Endothelial cell (in vitro differentiated cells): ENCODE results near the gene EIF6. TPM values are rescaled to one million over a fixed set of nuclear protein-coding genes. Genes with fewer than 3 reads are reported as not detected.

ENCODE experiments used
- DNase-seq: peaks from one replicate; pipeline ENCODE4 v3.0.0; 2021; ENCODE audit warnings: low spot score
- H3K27ac Mint-ChIP-seq: one replicate; pipeline ENCODE4 v1.8.0; 2021; ENCODE audit warnings: mixed read lengths, inconsistent platforms; ENCODE audit not compliant: unreplicated experiment
- H3K27me3 Mint-ChIP-seq: one replicate; pipeline ENCODE4 v1.8.0; 2021; ENCODE audit warnings: mild to moderate bottlenecking, moderate library complexity, mixed read lengths, inconsistent platforms; ENCODE audit not compliant: unreplicated experiment
- H3K36me3 Mint-ChIP-seq: one replicate; pipeline ENCODE4 v1.8.0; 2021; ENCODE audit warnings: mild to moderate bottlenecking, low read depth, mixed read lengths, inconsistent platforms; ENCODE audit not compliant: unreplicated experiment
- H3K4me1 Mint-ChIP-seq: one replicate; pipeline ENCODE4 v1.8.0; 2021; ENCODE audit warnings: mild to moderate bottlenecking, mixed read lengths, inconsistent platforms; ENCODE audit not compliant: unreplicated experiment
- H3K4me3 Mint-ChIP-seq: one replicate; pipeline ENCODE4 v1.8.0; 2021; ENCODE audit warnings: mild to moderate bottlenecking, mixed read lengths, inconsistent platforms; ENCODE audit not compliant: unreplicated experiment
- H3K9me3 Mint-ChIP-seq: one replicate; pipeline ENCODE4 v1.8.0; 2021; ENCODE audit warnings: mixed read lengths, inconsistent platforms; ENCODE audit not compliant: unreplicated experiment
- total RNA-seq: library from RNA; stranded (reverse); fragmentation: NEBNext Ultra II Directional; extraction: Animal tissue kit (Norgen Biotek cat#: 25700); gene quantifications from one replicate; pipeline ENCODE4 v1.2.1, GENCODE V29; 2021; ENCODE audit not compliant: unreplicated experiment
- TF ChIP-seq, protein P1 (sequence below): fragments of 200-600 bp; sonication (generic); IDR thresholded peaks from one replicate; pipeline ENCODE4 v1.5.0; 2021; ENCODE audit warnings: antibody characterized with exemption; ENCODE audit not compliant: unreplicated experiment

The EIF6 gene
- total RNA-seq, 1 donor from 2014 or later, result 120 TPM

DNA sequence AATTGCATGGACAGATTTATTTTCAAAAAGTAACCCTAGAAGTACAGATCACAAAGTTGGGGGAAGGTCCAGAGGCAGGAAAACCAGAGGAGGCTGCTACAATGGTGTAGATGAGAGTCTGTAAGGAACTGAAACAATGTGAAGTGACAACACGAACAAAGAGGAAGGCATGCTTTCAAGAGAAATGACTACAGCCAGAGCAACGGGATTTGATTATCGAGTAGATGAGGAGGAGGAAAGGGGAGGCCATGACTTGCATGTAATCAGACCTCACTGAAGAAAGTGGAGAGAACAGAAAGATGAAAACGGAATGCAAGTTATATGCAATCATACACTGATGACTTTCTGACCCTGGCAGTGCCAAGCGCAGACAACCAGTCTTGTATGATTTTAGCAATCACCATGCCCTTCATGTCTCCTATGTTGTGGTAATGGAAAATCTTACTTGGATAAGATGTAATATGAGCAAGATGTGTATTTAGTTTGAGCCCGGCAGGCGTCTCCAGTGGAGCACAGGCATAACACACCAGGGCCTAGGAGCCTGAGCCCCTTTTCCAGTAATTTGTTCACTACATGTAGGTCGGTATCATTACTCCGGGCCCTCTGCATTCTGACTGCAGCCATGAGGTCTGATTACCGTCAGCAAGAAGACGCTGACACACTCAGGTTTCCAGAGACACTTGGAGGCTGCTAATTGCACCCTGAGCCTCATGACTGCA is 41.6 kb upstream of the EIF6 start:
- Mint-ChIP-seq H3K4me1 (peaks cover 30% of the 10 kb centered on the region), H3K36me3 (no peaks in the 10 kb centered on the region), H3K27me3 (no peaks in the 10 kb centered on the region), H3K27ac (peak overlapping the region; percentile 7), H3K4me3 (peak overlapping the region; percentile 13), H3K9me3 (no peaks in the 10 kb centered on the region)
- DNase-seq, result no peak
- TF ChIP-seq, protein P1, sequence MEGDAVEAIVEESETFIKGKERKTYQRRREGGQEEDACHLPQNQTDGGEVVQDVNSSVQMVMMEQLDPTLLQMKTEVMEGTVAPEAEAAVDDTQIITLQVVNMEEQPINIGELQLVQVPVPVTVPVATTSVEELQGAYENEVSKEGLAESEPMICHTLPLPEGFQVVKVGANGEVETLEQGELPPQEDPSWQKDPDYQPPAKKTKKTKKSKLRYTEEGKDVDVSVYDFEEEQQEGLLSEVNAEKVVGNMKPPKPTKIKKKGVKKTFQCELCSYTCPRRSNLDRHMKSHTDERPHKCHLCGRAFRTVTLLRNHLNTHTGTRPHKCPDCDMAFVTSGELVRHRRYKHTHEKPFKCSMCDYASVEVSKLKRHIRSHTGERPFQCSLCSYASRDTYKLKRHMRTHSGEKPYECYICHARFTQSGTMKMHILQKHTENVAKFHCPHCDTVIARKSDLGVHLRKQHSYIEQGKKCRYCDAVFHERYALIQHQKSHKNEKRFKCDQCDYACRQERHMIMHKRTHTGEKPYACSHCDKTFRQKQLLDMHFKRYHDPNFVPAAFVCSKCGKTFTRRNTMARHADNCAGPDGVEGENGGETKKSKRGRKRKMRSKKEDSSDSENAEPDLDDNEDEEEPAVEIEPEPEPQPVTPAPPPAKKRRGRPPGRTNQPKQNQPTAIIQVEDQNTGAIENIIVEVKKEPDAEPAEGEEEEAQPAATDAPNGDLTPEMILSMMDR, result no peak

DNA sequence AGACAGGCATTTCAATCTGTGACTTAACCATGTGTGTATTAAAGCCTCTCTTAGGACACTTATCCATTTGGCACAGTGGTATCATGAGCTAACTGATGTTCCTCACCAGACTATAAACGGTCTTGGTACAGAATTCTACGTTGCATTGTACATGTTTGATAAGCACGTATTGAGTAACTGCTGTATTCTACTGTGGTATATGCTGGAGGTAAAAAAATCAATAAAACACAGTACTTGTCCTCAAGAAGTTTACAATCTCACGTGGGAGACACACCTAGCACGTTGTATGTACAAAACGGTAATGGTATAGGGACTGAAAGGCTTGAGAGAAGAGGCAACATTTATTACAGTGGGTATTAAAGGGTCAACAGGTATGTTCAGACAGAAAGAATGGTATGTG is 40.8 kb upstream of the EIF6 start:
- Mint-ChIP-seq H3K36me3 (no peaks in the 10 kb centered on the region), H3K4me3 (peak overlapping the region; percentile 13), H3K4me1 (peaks cover 35% of the 10 kb centered on the region), H3K27ac (peak overlapping the region; percentile 7), H3K9me3 (no peaks in the 10 kb centered on the region), H3K27me3 (no peaks in the 10 kb centered on the region)
- no peak for DNase-seq
- TF ChIP-seq, protein P1, result no peak

DNA sequence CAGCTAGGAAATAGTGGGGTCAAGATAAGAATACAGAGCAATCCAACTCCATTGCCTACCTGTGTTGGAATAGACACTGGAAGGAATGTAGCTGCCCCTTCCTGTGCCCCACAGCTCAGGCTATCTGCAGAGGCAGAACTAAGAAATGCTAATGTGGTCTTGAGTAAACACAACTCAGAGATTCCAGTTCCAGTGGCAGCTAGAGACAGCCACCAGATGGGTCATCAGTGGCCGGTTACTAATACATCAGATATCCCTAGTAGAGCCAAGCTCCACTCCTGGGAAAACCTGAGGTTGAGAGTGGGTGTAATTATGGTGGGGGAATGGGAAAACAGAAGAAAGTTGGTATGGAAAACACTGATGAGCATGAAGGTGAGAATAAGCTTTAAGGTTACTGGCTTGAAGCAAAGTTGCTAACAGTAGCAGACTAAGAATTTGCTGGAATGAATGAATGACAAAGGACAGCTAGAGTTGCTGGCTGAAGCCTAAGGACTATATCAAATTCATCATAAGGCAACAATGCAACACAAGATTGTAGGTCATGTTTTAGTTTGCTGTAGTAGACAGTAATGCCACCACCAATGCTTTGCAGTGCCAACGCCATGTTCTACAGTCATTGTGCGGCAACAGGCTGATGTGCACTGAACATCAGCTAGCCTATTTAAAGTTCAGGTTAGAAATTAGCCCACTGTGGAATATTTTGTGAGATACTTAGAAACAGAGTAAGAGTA is 36.0 kb upstream of the EIF6 start:
- TF ChIP-seq, protein P1, result no peak
- DNase-seq, result no peak
- H3K4me3 Mint-ChIP-seq, result no peak overlapping the region
- peaks cover 32% of the 10 kb centered on the region for H3K4me1 Mint-ChIP-seq
- H3K36me3 Mint-ChIP-seq, result no peaks in the 10 kb centered on the region
- H3K27ac Mint-ChIP-seq, result no peak overlapping the region
- no peaks in the 10 kb centered on the region for H3K27me3 Mint-ChIP-seq
- no peaks in the 10 kb centered on the region for H3K9me3 Mint-ChIP-seq

- Mint-ChIP-seq H3K4me3 (no peak overlapping the region), H3K36me3 (no peaks in the 10 kb centered on the region), H3K4me1 (peaks cover 35% of the 10 kb centered on the region), H3K9me3 (no peaks in the 10 kb centered on the region), H3K27me3 (no peaks in the 10 kb centered on the region), H3K27ac (no peak overlapping the region)
- TF ChIP-seq, protein P1, result no peak
- DNase-seq, result no peak
Observed at GRCh38 chr20:35319871-35320197, 35.3 kb upstream of the EIF6 start.
